Endodermal cell (in vitro differentiated cells): ENCODE measurements around the gene MYOD1. TPM values are rescaled to one million over a fixed set of nuclear protein-coding genes. Genes with fewer than 3 reads are reported as not detected.

Experiments used
- DNase-seq: peaks from one replicate; pipeline ENCODE4 v3.0.0-alpha.2; 2017
- H3K27ac ChIP-seq: 2 replicates; pipeline ENCODE4 v1.5.1; 2013; ENCODE audit warnings: mild to moderate bottlenecking, low read depth, low read length, moderate library complexity
- H3K27me3 ChIP-seq: 2 replicates; pipeline ENCODE4 v1.6.1; 2013; ENCODE audit warnings: mild to moderate bottlenecking, low read length, moderate library complexity; ENCODE audit not compliant: insufficient read depth, control insufficient read depth, poor library complexity, severe bottlenecking
- H3K36me3 ChIP-seq: 2 replicates; pipeline ENCODE4 v1.7.0; 2013; ENCODE audit warnings: mild to moderate bottlenecking, low read length, moderate library complexity; ENCODE audit not compliant: control insufficient read depth, insufficient read depth
- H3K4me1 ChIP-seq: one replicate; pipeline ENCODE4 v1.7.0; 2013; ENCODE audit warnings: low read length; ENCODE audit not compliant: control insufficient read depth, insufficient read depth
- H3K4me3 ChIP-seq: 2 replicates; pipeline ENCODE4 v1.5.1; 2013; ENCODE audit warnings: mild to moderate bottlenecking, low read length, moderate library complexity
- H3K9ac ChIP-seq: 2 replicates; pipeline ENCODE4 v1.6.1; 2013; ENCODE audit warnings: mild to moderate bottlenecking, low read length, moderate library complexity; ENCODE audit not compliant: poor library complexity, severe bottlenecking; ENCODE audit errors: extremely low read depth
- H3K9me3 ChIP-seq: 2 replicates; pipeline ENCODE4 v1.6.1; 2013; ENCODE audit warnings: mild to moderate bottlenecking, low read length, moderate library complexity; ENCODE audit not compliant: control insufficient read depth
- H3K27ac Mint-ChIP-seq: 2 replicates; pipeline ENCODE4 v1.8.0; 2020; ENCODE audit warnings: mixed read lengths
- H3K27me3 Mint-ChIP-seq: 2 replicates; pipeline ENCODE4 v1.8.0; 2021; ENCODE audit warnings: mild to moderate bottlenecking, mixed read lengths; ENCODE audit not compliant: insufficient read depth
- H3K36me3 Mint-ChIP-seq: 2 replicates; pipeline ENCODE4 v1.8.0; 2020; ENCODE audit warnings: low read depth, mixed read lengths
- H3K4me1 Mint-ChIP-seq: 2 replicates; pipeline ENCODE4 v1.8.0; 2020; ENCODE audit warnings: mixed read lengths
- H3K4me3 Mint-ChIP-seq: 2 replicates; pipeline ENCODE4 v1.8.0; 2020; ENCODE audit warnings: mild to moderate bottlenecking, moderate library complexity, mixed read lengths
- H3K9me3 Mint-ChIP-seq: 2 replicates; pipeline ENCODE4 v1.8.0; 2020; ENCODE audit warnings: mild to moderate bottlenecking, mixed read lengths
- WGBS, 2 experiments: methylation state at CpG; one replicate each; pipeline versions ENCODE4 v1.1.5 to v1.1.7; 2013; ENCODE audit warnings: missing lambda C conversion rate in 2 of 2, mixed read lengths in 1 of 2; ENCODE audit not compliant: insufficient coverage in 1 of 2, insufficient read length in 1 of 2; 5-methylcytosine and 5-hydroxymethylcytosine counted together
- total RNA-seq, 2 donors: library from RNA; stranded (reverse); fragmentation: NEBNext Ultra II Directional in 1 of 2; extraction: Animal tissue kit (Norgen Biotek cat#: 25700) in 1 of 2; gene quantifications; 2 replicates in 1 of 2; 3 replicates in 1 of 2; pipeline ENCODE4 v1.2.1, GENCODE V29; 2021
- TF ChIP-seq, protein P1 (sequence below): fragments of 200-600 bp; sonication (generic); conservative IDR thresholded peaks from 2 replicates; pipeline ENCODE4 v1.5.0; 2021; ENCODE audit warnings: antibody characterized with exemption, mild to moderate bottlenecking

The MYOD1 gene
- total RNA-seq, 2 donors from 2014 or later: not detected

DNA sequence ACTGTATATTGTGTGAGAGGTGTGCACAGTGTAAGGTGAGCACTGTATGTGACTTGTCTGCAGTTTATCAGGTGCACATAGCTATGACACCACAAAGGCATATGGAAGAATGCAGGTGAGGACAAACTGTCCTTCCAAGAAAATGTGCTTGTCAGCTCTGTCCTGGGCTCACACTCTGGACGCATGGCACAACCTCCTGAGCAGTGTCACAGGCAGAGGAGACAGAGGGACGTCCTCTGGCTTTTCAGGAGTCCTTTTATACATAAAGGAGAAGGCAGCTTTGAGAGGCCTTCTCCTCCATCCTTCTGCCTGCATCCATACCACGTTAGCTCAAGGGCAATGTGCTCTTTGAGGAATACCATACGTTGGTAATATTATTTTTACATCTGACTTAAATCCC is 7.5 kb upstream of the MYOD1 start:
- no peak overlapping the region for H3K4me3 ChIP-seq
- H3K36me3 ChIP-seq: no peaks in the 10 kb centered on the region
- DNase-seq: no peak
- H3K27ac Mint-ChIP-seq: no peak overlapping the region
- no peaks in the 10 kb centered on the region for H3K36me3 Mint-ChIP-seq
- TF ChIP-seq, protein P1, sequence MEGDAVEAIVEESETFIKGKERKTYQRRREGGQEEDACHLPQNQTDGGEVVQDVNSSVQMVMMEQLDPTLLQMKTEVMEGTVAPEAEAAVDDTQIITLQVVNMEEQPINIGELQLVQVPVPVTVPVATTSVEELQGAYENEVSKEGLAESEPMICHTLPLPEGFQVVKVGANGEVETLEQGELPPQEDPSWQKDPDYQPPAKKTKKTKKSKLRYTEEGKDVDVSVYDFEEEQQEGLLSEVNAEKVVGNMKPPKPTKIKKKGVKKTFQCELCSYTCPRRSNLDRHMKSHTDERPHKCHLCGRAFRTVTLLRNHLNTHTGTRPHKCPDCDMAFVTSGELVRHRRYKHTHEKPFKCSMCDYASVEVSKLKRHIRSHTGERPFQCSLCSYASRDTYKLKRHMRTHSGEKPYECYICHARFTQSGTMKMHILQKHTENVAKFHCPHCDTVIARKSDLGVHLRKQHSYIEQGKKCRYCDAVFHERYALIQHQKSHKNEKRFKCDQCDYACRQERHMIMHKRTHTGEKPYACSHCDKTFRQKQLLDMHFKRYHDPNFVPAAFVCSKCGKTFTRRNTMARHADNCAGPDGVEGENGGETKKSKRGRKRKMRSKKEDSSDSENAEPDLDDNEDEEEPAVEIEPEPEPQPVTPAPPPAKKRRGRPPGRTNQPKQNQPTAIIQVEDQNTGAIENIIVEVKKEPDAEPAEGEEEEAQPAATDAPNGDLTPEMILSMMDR: no peak
- H3K27ac ChIP-seq: no peak overlapping the region
- no peaks in the 10 kb centered on the region for H3K9me3 ChIP-seq
- 40 to 52% methylated on average over 2 to 4 of the region's 4 CpGs for WGBS, 2 experiments
- peaks cover 4% of the 10 kb centered on the region for H3K4me1 Mint-ChIP-seq
- no peaks in the 10 kb centered on the region for H3K9me3 Mint-ChIP-seq
- no peaks in the 10 kb centered on the region for H3K27me3 Mint-ChIP-seq
- no peaks in the 10 kb centered on the region for H3K4me1 ChIP-seq
- H3K4me3 Mint-ChIP-seq: no peak overlapping the region
- no peak overlapping the region for H3K9ac ChIP-seq
- H3K27me3 ChIP-seq: peaks cover 88% of the 10 kb centered on the region

DNA sequence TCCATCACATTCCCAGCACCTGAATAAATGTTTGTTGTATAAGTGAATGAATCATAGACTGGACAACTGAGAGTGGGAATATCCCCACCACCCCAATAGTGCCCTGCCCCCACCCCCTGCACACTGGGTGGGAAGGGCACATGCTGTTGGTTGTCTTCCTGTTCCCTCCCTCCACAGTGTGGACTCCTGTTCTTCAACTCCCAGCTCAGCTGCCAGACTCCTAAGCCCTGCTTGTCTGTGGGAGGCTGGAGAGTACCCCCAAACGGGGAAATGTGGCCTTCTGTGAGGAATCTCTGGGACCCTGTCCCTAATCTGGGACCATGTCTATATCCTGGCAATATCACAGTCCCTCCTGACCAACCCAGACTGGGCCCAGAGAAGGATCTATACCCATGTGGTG is 5.5 kb upstream of the MYOD1 start:
- Histone ChIP-seq H3K27ac (no peak overlapping the region), H3K4me1 (no peaks in the 10 kb centered on the region), H3K9ac (no peak overlapping the region), H3K27me3 (peaks cover 100% of the 10 kb centered on the region), H3K36me3 (no peaks in the 10 kb centered on the region), H3K9me3 (no peaks in the 10 kb centered on the region), H3K4me3 (no peak overlapping the region)
- Mint-ChIP-seq H3K27me3 (no peaks in the 10 kb centered on the region), H3K4me3 (no peak overlapping the region), H3K36me3 (no peaks in the 10 kb centered on the region), H3K9me3 (no peaks in the 10 kb centered on the region), H3K4me1 (peaks cover 5% of the 10 kb centered on the region), H3K27ac (no peak overlapping the region)
- TF ChIP-seq, protein P1: no peak
- peak; percentile 35 for DNase-seq
- WGBS, 2 experiments: 0% methylated on average over 1 of the region's 1 CpG; no CpG with 5 or more reads in 1 of the 2 experiments

DNA sequence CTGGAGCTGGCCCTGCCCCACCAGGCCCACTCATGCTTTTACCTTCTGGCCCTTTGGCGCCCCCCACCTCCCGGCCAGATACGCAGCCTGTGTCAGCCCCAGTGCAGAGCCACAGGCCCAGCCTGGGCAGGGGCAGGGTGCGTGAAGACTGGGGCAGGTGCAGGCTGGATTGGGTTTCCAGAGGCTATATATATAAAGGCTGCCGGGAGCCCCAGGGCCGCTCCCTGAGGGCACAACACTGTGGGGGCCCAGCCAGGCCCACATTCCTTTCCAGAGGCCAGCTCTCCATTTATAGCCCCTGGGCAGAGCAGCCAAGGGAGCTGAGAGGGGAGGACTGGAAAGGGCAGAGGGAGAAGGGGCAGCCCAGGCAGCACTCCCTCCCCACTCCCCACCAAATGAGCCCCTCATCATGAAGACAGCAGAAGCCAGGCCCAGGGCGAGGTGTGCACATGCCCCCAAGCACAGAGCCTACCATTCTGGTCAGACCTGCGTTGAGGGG is 5.0 kb upstream of the MYOD1 start:
- H3K9me3 Mint-ChIP-seq: no peaks in the 10 kb centered on the region
- Histone ChIP-seq H3K27me3 (peaks cover 100% of the 10 kb centered on the region), H3K9ac (no peak overlapping the region), H3K4me1 (no peaks in the 10 kb centered on the region), H3K27ac (no peak overlapping the region), H3K4me3 (no peak overlapping the region), H3K36me3 (no peaks in the 10 kb centered on the region), H3K9me3 (no peaks in the 10 kb centered on the region)
- H3K27ac Mint-ChIP-seq: no peak overlapping the region
- WGBS, 2 experiments: 75% methylated on average over 8 of the region's 8 CpGs; no CpG with 5 or more reads in 1 of the 2 experiments
- TF ChIP-seq, protein P1: peak; percentile 47
- H3K27me3 Mint-ChIP-seq: peaks cover 1% of the 10 kb centered on the region
- DNase-seq: peak; percentile 64
- H3K36me3 Mint-ChIP-seq: no peaks in the 10 kb centered on the region
- H3K4me3 Mint-ChIP-seq: no peak overlapping the region
- H3K4me1 Mint-ChIP-seq: peaks cover 7% of the 10 kb centered on the region
